K562 treated with DMSO at 1 percent for 12 hours (cell line): Measurements from ENCODE around the gene PTGIR. TPM values are rescaled to one million over a fixed set of nuclear protein-coding genes. Genes with fewer than 3 reads are reported as not detected.

ENCODE experiments used
- total RNA-seq: library from RNA; unstranded; fragments of 300-600 nt; gene quantifications from 2 replicates; pipeline ENCODE4 v1.2.3, GENCODE V29; 2022; ENCODE audit not compliant: insufficient read depth

The PTGIR gene, protein sequence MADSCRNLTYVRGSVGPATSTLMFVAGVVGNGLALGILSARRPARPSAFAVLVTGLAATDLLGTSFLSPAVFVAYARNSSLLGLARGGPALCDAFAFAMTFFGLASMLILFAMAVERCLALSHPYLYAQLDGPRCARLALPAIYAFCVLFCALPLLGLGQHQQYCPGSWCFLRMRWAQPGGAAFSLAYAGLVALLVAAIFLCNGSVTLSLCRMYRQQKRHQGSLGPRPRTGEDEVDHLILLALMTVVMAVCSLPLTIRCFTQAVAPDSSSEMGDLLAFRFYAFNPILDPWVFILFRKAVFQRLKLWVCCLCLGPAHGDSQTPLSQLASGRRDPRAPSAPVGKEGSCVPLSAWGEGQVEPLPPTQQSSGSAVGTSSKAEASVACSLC
- not detected in 2 replicates for total RNA-seq

DNA sequence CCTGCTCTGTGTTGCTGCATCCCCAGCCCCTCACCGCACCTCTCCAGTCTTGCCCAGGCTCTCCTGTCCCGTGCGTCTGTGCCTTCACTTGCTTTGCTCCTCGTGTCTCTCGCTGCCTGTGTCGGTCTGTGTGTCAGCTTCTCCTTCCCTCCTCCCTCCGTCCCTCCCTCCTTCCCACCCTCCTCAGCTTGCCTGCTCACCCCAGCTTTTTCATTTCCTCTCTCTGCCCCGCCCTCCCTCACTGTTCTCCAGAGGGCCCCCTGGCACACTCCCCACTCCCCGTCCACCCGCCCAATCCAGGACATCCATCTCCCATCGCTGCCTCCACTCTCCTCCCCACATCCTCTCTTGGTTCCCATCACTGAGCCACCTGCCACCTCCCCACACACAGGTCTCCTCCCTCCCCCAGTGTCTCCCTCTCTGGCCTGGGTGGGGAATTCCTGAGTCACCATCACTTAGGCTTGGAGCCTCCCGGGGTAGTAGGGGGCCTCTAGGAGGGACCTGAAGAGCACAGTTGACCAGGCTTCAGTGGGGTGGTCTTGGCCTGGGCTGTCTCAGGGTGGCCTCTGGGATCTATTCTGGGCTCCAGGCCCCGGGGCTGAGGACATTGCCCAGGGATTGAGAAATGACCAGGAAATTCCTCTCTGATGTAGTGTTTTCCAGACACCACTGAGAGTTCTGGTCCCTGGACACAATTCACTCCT is at the start of gene PTGIR:
Gene PTGIR, minus strand, starts transcription at position 132 of the 704 bp plus-strand sequence. CDS start 864 bp downstream, outside the sequence.

DNA sequence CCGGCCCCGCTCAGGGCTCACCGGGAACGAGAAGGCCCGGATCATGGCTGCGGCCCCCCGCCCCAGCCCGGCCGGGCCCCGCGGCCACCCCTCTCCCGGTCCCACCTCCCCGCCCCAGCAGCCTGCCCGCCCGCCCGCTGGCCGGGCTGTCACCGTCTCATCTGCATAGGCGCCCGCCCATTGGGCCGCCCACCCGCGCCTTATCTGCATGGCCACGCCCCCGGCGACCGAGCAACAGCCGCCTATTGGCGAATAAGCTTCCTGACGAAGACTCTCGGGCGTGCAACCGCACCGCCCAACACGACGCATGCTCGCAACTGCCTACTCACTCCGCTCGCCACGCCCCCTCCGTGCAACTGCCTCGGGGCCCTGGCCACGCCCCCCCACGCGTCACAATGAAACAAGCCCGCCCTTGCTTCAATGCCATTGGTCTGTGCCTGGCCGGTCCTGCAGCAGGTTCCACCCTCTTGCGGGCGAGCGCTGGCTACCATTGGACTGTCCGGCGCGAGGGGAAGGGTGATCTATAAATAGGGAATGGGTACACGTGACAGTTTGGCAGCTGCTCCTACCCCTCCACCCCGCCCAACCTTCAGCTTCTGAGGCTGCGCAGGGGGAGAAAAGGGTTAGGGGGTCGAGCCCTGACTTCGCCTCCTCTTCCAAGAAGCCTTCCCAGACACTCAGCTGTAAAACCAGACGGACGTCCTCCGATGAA is 36.3 kb upstream of the PTGIR start, which contains the start of gene DACT3:
Gene DACT3, minus strand, starts transcription at position 163 of the 712 bp plus-strand sequence. Its CDS starts 118 bp downstream, at position 45.

DNA sequence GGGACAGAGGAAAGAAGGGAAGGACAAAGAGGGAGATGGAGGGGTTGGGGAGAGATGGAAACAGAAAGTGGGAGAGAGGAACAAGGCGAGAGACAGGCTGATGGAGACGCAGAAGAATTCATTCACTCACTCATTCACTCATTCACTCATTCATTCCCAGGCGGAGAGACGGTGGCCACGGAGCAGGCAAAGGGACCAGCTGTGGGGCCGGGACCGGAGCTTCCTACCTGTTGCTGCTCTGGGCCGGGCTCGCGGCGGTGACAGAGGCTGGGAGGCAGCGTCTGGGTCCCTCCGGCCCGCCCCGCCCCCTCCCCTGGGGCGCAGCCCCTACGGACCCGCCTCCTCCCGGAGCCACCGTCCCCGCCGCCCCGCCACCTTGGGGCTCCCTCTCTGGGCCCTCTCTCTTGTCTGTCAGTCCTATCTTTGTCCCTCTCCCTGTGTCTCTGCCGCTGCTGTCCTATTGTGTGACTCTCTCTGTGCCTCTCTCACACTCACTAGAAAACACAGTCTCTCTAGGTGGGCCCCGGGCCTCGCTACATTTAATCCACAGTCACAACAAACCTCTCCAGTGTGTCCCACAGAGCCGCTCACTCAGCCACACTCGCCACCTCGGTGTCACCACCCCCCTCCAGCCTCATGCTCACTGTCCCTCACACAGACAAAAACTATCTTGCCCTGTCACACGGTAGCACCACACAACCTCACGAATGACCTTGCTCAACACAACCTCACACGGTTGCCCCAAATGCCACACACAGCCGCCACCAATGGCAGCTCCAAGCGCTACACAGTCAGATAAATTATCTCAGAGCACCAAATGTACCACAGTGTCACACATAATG is 11.3 kb upstream of the PTGIR start, which contains the start of gene GNG8:
Gene GNG8, minus strand, starts transcription at position 283 of the 842 bp plus-strand sequence. CDS start 1,520 bp downstream, outside the sequence.

DNA sequence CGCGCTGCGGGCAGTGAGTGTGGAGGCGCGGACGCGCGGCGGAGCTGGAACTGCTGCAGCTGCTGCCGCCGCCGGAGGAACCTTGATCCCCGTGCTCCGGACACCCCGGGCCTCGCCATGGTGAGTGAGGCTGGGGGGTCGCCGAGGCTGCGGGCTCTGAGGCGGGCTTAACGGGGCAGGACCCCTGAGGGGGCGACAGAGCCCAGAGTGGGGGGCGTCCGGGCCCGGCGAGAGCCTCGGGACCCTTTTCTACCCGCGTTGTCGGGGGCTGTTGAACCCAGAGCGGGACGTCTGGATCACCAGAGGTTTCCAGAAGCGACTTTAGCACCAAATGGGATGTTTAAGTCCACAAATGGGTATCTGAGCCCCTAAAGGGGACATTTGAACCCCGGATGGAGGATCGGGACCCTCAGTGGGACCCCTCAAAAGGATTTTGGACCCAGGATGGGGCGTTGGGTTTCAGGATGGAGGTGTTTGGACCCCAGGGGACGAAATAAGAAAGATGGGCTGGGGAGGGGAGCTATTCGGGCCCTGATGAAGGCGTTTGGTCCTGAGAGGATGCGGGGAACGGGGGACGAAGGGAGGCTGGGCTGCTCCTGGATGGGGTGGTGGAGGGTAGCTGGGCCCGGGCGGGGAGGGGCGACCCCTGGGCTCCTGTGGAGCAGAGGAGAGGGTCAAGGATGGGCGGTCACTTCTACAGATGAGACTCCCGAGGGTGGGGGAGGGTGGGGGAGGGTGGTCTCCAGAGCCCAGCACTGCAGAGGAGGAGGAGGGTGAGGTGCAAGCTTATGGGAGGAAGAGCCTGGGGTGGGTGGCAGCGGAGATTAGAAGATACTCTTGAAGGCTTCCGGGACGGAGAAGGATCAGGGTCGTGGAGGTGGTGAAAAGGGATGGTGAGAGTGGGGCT is 23.3 kb downstream of the PTGIR start, which contains the start of gene CALM3:
Gene CALM3, plus strand, starts transcription at position 13 of the 907 bp plus-strand sequence. Its CDS starts 105 bp downstream, at position 118.

Other genes starting within 250 kb of the PTGIR start
- 5.4 and 7.9 TPM in 2 replicates for gene CCDC8, start 211.5 kb downstream of the PTGIR start, total RNA-seq
- gene PNMA8C, start 196.2 kb downstream of the PTGIR start, total RNA-seq, result not detected in 2 replicates
- 7.3 and 18.4 TPM in 2 replicates for gene PNMA8A, start 153.5 kb downstream of the PTGIR start, total RNA-seq
- gene PNMA8B, start 129.2 kb downstream of the PTGIR start, total RNA-seq, result not detected in 2 replicates
- 232 and 346 TPM in 2 replicates for gene CALM3, start 23.8 kb downstream of the PTGIR start, total RNA-seq
- gene GNG8, start 11.1 kb upstream of the PTGIR start, total RNA-seq, result not detected in 2 replicates
- 1.9 and 2.8 TPM in 2 replicates for gene DACT3, start 36.1 kb upstream of the PTGIR start, total RNA-seq
- 41.6 and 57.2 TPM in 2 replicates for gene PRKD2, start 92.0 kb upstream of the PTGIR start, total RNA-seq
- 31.3 and 59.8 TPM in 2 replicates for gene FKRP, start 121.0 kb upstream of the PTGIR start, total RNA-seq
- gene STRN4, start 121.4 kb upstream of the PTGIR start, total RNA-seq, result 66.0 and 88.6 TPM in 2 replicates
- 399 and 497 TPM in 2 replicates for gene SLC1A5, start 163.5 kb upstream of the PTGIR start, total RNA-seq
- gene AP2S1, start 225.8 kb upstream of the PTGIR start, total RNA-seq, result 377 and 597 TPM in 2 replicates
- gene ARHGAP35, start 235.9 kb upstream of the PTGIR start, total RNA-seq, result 10.2 and 38.2 TPM in 2 replicates